ENCODE results near the gene GHRL.
"Not testable (repeated sequence)": the region's sequence is repeated elsewhere in the genome, so short reads cannot be mapped to it uniquely, and the experiment has no call there.

The GHRL gene

GRCh38 chr3:10299679-10300078 is 6.9 kb upstream of the GHRL start:
- ChIA-PET CTCF (interaction anchor here (0.6 to 1.0 kb wide), 3 partner anchors 13 to 36 kb away, joined by 3 to 4 read pairs (median 3); no protein-coding TSS in a partner anchor), POLR2A (no interaction called here)
- no peak for TF ChIP-seq CTCF (IDR thresholded peaks at IDR 0.05; ENCODE audit: control extremely low read depth, extremely low read depth, low read depth, missing control alignments)
- peak; percentile 43 for DNase-seq (ENCODE audit: extremely low spot score)

- ChIA-PET POLR2A (no interaction called here), CTCF (interaction anchor here (0.7 to 1.0 kb wide), 2 partner anchors 13 to 36 kb away, joined by 3 to 4 read pairs; no protein-coding TSS in a partner anchor)
- no peak for TF ChIP-seq CTCF (IDR thresholded peaks at IDR 0.05; ENCODE audit: control extremely low read depth, extremely low read depth, low read depth, missing control alignments)
- DNase-seq (ENCODE audit: extremely low spot score), result no peak
Measured at GRCh38 chr3:10299175-10299574, 6.4 kb upstream of the GHRL start.

- CTCF ChIA-PET; DNase-seq (ENCODE audit: extremely low spot score); POLR2A ChIA-PET: not testable (repeated sequence)
Measured at GRCh38 chr3:10298064-10298463, 5.3 kb upstream of the GHRL start.

- TF ChIP-seq CTCF (IDR thresholded peaks at IDR 0.05; ENCODE audit: control extremely low read depth, extremely low read depth, low read depth, missing control alignments), result no peak
- ChIA-PET CTCF (interaction anchor here (1.6 to 2.8 kb wide), 3 partner anchors 11 to 361 kb away, joined by 6 to 12 read pairs (median 11); partner anchors contain the start of gene CRELD1), POLR2A (no interaction called here)
- DNase-seq (ENCODE audit: extremely low spot score), result no peak
Measured at GRCh38 chr3:10294030-10294586, 1.4 kb upstream of the GHRL start.

GRCh38 chr3:10291641-10292040 is 1.1 kb downstream of the GHRL start:
- POLR2A ChIA-PET, result no interaction called here
- CTCF ChIA-PET, result interaction anchor here (2.8 kb wide), 1 partner anchor 28 kb away, joined by 11 read pairs; no protein-coding TSS in a partner anchor
- DNase-seq (ENCODE audit: extremely low spot score), result no peak
- TF ChIP-seq CTCF (IDR thresholded peaks at IDR 0.05; ENCODE audit: control extremely low read depth, extremely low read depth, low read depth, missing control alignments), result no peak

DNA sequence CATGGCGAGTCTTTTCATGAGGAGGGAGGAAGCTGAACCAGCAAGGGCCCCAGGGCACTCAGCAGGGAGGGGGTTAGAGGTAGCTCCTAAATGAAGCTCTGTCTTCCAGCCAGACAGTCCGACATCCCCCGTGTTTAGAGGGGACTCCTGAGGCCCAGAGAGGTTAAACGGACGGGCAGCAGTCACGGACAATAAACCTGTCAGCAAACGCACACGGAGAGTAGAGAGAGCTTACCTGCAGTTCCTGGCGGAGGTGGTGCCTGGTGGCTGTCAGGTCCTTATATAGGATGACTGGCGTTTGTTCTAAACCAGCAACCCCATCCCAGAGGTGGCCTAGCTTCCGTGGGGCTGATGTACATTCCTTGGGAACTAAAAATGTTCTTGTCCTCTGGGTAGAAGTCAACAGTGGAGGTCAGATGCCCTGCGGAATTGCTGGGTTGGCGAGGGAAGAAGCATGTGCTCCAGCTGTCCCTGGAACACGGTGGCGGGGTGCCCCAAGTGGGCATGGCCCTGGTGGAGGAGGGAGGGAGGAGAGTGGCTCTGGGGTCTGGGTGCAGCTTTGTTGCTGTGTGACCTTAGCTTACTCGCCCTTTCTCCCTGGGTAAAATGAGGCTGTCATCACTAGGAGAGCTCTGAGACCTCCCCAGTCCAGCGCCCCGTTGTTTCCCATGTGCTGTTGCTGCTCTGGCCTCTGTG is 2.1 kb downstream of the GHRL start:
- DNase-seq (ENCODE audit: extremely low spot score), result no peak
- no peak for TF ChIP-seq CTCF (IDR thresholded peaks at IDR 0.05; ENCODE audit: control extremely low read depth, extremely low read depth, low read depth, missing control alignments)
- ChIA-PET CTCF (interaction anchor here (1.1 to 2.1 kb wide), 3 partner anchors 25 to 358 kb away, joined by 3 to 8 read pairs (median 3); no protein-coding TSS in a partner anchor), POLR2A (interaction anchor here (0.9 to 1.4 kb wide), 3 partner anchors 26 to 161 kb away, joined by 3 read pairs; partner anchors contain the start of gene TATDN2)

Data from GM10248 (cell line).